ENCODE data around the gene ZBTB45.
A peak's percentile ranks its signal among the peaks of the same experiment; 100 is the strongest.

Gene ZBTB45

DNA sequence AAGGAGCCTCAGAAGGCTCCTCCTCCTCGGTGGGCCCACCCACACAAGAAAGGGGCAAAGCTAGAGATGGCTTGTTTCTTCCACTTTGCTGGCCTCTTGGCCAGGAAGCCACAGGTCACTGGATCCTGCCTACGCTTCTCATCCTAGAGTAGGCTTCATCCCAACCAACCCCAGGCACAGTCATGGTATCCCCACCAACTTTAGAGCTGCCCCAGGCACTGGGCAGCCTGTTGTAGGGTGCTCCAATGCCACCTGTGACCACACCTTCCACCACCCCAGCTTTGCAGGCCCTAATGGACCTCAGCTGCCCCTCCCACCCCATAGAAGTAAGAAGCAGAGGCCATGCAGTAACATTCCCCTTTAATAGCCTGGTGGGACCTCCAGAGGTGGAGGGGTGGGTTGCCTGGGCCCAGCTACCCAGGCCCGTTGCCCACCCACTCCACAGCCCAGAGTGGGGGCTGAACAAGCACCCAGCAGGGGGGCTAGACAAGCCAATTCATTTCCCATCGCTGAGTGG lies 35.8 kb upstream of the ZBTB45 start:
- DNase-seq (ENCODE audit: extremely low read depth in 1 of 2, low read depth in 1 of 2), result no peak

DNA sequence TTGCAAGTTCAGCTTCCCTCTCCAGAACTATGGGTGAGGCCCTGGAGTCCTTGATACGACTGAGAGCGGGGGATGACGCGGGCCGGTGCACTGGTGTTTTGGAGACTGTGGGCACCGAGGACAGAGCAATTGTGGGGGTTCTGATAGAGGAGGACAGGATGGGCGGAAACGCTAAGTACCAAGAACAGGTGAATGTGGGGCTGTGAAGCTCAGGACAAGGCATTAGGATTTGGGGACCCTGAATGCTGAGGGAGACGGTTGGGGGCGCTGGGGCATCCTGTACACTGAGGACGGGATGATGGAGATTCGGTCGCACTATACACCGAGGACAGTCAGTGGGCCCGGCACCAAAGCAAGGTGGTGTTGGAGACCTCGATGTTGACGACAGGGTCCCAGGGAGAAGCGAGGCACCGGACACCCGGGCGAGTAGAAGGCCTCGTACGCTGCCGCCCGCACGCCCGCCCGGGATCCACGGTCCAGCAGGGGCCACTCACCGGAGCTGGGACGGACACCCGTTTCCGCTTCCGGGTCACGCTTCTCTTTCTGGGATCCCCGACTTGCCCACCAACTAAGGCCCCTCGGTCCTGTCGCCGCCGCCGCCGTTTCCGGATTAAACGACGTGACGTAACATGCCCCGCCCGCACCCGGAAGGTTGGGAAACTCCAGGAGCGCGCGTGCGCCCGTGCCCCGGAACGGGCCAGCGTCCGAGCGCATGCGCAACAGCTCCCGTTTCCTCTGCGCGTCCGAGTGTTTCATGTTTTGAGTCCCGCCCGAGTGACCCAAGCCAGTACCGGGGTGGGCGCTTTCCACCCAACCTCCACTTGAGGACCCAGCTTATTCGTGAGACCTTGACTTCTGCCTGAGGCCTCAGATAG lies 35.1 kb upstream of the ZBTB45 start, which contains the start of gene CHMP2A:
TSS of gene CHMP2A (minus strand) at position 612 of the 875 bp plus-strand sequence. CDS start 893 bp downstream, outside the sequence.
- DNase-seq (ENCODE audit: extremely low read depth in 1 of 2, low read depth in 1 of 2), result peak; percentile 94 to 97

DNA sequence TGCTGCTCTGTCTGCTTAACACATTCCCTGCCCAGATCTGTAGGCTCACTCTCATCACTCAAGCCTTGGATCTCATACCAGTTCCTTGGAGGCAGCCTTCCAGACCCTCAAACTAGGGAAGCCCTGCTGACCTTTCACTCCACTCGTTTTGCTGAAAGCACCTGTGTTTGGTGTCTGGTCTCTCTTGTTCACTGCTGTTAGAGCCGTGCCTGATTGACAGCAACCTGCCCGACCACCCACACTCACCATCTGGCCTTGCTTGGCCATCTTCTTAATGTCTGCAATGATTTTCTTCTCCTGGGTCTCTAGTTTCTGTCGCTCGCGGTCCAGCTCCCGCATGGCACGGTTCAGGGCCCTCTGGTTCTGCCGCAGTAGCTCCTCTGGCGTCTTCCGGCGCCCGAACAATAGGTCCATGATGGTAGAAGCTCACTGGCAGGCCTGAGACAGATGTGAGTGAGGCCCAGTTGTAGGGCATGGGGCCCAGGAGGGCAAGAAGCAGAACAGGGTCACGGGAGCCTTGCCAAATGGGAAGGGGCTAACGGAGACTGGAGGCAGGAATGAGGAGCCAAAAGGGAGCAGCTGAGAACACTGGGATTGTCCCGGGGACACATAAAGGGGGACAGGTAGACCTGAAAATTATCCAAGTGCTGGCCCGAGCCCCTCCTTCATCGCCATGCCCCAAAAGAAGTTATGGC lies 34.3 kb upstream of the ZBTB45 start:
- no peak for DNase-seq (ENCODE audit: extremely low read depth in 1 of 2, low read depth in 1 of 2)

DNA sequence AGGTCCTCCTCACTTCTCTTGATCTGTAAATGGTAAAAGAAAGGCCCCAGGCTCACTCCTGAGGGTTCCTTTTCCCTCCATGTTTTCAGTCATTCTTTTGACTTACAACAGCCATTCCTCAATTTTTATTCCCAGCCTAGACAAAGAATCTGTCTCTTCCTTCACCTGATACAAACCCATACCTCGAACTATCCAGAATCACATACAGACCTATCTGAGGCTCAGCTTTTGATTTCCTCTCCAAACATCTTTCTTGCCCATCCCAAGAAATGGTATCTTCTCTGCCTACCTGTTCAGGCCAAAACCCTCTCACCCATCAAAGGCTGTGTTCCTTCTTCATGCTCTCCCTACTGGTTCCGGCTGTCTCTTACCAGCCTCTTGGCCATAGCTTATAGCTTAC lies 33.0 kb upstream of the ZBTB45 start:
- no peak for DNase-seq (ENCODE audit: extremely low read depth in 1 of 2, low read depth in 1 of 2)

DNA sequence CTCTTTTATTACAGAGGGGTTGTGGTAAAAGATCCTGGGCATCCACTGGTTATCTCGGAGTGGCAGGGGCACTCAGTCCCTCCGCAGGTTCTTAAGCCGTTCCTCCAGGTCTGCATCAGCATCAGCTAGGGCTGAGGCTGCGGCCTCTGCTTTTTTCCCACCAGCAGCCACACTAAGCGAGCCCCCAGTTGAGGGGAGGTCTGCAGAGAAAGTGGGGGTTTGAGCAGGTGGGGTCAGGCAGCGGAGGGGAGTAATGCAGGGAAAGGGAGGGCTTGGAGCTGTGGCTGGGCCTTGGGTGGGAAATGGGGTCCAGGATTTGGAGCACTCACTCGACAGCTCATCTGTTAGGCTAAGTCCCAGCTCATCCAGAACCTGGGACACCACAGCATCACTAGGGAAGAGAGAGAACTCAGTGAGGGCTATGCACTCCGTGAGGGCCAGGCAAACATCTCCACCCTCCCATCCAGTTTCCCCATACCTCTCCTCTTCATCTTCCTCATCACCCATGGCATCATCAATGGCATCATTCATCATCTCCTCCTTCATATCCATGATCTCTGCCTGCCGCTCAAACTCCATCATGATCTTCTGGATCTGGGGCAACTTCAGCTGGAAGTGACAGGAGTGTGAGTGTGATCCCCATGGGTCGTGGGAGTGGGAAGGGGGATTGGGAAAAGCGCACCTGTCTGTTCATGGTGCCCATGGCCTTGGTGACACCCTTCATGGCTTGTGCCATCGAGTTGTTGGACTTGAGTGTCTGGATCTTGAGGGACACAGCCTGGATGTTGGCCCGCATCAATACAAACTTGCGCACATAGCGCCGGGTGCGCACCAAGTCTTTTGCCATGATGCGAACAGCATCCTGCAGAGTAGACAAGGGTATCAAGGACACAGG lies 32.2 kb upstream of the ZBTB45 start:
- no peak for DNase-seq (ENCODE audit: extremely low read depth in 1 of 2, low read depth in 1 of 2)

DNA sequence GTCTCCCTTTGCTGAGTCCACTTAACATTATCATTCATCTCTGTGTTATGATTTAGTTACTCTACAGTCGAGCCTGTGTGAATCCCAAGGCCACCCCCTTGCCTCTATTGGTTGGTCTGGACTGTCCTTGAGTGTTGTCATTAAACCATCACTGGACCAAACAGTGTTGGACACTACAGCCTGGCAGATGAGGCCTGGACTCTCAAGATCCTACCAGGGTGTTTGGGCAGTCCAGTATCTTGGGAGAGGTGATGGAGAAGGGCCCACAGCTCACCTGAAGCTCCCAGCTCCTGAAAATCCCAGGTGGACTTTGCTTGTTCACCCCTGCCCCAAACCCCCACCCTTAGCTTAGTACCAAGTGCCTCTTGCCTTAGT lies 31.5 kb upstream of the ZBTB45 start:
- no peak for DNase-seq (ENCODE audit: extremely low read depth in 1 of 2, low read depth in 1 of 2)

DNA sequence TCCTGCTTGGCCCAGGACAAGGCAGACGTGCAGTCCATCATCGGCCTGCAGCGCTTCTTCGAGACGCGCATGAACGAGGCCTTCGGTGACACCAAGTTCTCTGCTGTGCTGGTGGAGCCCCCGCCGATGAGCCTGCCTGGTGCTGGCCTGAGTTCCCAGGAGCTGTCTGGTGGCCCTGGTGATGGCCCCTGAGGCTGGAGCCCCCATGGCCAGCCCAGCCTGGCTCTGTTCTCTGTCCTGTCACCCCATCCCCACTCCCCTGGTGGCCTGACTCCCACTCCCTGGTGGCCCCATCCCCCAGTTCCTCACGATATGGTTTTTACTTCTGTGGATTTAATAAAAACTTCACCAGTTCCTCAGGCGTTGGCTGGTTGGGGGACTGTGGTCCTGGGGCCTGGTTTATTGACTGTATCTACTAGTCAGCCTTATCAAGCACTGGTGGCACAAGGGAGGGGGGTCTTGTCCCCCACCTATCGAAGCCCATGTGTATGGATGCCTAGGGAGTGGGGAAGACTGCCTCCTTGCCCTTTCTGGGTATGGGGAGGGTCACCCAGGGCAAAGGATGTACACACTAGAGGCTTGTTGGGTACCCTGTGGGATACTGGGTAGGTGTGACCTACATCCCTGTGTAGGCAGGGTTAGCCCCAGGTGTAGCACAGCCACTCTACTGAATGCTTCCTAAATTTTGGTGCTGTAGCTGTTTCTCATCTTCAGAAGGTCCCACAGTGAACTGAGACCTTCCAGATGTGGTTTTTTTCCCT lies 30.9 kb upstream of the ZBTB45 start:
- DNase-seq (ENCODE audit: extremely low read depth in 1 of 2, low read depth in 1 of 2), result no peak

DNA sequence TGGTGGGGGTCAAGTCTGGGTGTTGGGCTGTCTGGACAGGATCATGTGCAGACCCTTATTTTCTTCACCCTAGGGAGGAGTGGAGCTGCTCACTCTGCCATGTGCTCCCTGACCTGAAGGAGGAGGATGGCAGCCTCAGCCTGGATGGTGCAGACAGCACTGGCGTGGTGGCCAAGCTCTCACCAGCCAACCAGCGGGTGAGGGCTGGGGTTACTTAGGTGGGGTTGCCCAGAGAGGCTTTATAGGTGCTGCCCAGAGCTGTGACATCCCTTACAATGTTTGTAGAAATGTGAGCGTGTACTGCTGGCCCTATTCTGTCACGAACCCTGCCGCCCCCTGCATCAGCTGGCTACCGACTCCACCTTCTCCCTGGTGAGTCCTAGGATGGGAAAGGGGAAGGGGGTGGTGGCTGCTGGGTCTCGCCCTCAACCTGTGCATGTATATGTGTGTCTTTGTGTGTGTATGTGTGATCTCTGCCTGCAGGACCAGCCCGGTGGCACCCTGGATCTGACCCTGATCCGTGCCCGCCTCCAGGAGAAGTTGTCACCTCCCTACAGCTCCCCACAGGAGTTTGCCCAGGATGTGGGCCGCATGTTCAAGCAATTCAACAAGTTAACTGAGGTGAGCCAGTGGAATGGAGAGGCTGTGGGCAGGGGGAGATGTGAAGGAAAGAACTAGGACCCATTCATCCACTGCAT lies 30.2 kb upstream of the ZBTB45 start:
- no peak for DNase-seq (ENCODE audit: extremely low read depth in 1 of 2, low read depth in 1 of 2)

DNA sequence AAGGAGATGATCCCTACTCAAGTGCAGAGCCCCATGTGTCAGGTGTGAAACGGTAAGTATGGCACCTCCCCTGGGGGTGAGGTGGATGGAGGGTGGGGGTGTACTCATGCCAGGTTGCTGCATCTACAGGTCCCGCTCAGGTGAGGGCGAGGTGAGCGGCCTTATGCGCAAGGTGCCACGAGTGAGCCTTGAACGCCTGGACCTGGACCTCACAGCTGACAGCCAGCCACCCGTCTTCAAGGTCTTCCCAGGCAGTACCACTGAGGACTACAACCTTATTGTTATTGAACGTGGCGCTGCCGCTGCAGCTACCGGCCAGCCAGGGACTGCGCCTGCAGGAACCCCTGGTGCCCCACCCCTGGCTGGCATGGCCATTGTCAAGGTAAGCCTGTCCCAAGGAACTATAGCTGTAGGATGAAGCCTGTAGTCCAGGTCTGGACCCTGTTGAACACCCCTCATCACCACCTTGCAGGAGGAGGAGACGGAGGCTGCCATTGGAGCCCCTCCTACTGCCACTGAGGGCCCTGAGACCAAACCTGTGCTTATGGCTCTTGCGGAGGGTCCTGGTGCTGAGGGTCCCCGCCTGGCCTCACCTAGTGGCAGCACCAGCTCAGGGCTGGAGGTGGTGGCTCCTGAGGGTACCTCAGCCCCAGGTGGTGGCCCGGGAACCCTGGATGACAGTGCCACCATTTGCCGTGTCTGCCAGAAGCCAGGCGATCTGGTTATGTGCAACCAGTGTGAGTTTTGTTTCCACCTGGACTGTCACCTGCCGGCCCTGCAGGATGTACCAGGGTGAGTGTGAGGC lies 29.5 kb upstream of the ZBTB45 start:
- DNase-seq (ENCODE audit: extremely low read depth in 1 of 2, low read depth in 1 of 2), result no peak

DNA sequence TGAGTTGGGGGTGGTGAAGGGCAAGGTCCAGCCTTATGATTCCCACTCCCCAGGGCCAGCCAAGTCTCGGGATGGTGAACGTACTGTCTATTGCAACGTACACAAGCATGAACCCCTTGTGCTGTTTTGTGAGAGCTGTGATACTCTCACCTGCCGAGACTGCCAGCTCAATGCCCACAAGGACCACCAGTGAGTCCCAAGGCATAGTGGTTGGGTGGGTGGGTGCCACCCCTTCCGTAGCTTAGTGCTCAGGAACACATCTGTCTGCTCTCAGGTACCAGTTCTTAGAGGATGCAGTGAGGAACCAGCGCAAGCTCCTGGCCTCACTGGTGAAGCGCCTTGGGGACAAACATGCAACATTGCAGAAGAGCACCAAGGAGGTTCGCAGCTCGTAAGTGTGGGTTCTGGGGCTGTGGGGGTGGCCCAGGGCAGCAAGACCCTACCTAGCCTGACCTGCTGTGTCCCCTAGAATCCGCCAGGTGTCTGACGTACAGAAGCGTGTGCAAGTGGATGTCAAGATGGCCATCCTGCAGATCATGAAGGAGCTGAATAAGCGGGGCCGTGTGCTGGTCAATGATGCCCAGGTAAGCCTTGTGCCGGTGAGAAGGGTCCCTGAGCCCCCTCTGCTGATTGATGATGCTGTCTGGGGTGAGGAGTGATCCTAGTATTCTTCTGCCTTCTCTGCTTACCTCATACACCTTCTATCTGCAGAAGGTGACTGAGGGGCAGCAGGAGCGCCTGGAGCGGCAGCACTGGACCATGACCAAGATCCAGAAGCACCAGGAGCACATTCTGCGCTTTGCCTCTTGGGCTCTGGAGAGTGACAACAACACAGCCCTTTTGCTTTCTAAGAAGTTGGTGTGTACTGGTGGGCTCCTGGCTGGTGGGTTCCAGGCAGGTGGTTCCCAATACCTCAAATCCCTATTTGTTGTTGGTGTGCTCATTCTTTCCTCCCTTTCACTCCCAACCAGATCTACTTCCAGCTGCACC lies 28.0 kb upstream of the ZBTB45 start:
- DNase-seq (ENCODE audit: extremely low read depth in 1 of 2, low read depth in 1 of 2), result no peak

DNA sequence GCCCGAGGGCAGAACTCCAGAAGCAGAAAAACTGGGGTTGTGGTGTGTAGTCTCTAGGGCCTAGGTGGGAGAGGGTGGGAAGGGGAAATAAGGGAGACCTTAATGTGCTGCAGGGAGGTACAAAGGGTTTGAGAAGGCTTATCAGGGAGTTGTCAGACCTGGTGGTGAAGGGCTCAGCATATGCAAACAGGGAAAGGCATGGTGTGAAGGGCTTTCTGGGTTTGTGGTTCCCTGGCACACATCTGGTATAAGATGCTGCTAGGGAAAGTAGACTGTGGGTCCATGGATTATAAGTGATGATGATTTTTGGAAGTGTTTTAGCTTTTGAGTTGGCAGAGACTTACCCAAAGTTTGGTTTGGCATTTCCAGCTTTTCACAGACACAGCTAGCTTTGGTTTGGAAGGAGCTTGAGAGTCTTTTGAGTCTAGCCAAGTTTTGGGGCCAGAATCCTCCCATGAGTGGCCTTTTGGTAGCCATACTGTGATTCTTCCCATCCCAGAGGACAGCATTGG lies 26.5 kb upstream of the ZBTB45 start:
- DNase-seq (ENCODE audit: extremely low read depth in 1 of 2, low read depth in 1 of 2), result no peak

DNA sequence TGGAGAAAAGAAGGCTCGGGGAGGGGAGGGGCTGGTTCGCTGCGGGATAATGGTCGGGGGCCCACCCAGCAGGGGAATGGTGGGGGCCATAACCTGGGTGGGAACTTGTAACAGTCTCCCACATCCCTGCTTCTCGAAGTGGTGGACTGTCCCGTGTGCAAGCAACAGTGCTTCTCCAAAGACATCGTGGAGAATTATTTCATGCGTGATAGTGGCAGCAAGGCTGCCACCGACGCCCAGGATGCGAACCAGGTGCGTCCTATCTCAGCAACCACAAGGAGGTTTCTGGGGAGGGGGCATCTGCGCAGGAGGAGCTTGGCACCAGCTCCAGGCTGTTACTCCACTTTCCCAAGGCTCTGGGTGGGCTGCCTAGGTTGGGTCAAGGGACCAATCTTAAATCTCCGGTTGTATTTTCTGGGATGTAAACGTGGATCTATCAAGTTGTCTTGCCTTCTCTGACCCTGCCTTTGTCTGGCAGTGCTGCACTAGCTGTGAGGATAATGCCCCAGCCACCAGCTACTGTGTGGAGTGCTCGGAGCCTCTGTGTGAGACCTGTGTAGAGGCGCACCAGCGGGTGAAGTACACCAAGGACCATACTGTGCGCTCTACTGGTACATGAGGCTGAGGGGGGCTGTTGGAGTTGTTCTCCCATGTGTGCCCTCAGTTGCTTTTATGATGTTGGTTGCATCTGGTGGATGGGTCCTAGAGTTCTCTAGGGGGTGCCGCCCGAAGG lies 25.8 kb upstream of the ZBTB45 start:
- no peak for DNase-seq (ENCODE audit: extremely low read depth in 1 of 2, low read depth in 1 of 2)

DNA sequence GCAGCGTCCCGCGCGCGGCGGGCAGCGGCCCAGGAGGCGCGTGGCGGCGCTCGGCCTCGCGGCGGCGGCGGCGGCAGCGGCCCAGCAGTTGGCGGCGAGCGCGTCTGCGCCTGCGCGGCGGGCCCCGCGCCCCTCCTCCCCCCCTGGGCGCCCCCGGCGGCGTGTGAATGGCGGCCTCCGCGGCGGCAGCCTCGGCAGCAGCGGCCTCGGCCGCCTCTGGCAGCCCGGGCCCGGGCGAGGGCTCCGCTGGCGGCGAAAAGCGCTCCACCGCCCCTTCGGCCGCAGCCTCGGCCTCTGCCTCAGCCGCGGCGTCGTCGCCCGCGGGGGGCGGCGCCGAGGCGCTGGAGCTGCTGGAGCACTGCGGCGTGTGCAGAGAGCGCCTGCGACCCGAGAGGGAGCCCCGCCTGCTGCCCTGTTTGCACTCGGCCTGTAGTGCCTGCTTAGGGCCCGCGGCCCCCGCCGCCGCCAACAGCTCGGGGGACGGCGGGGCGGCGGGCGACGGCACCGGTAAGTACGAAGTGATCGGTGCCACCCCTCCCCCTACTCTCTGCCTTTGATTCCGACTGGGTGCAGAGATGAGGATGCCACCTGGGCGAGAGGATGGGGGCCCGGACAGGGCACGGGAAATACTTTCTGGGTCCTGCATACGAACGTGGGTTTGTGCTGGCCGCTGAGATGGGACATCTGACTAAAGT lies 25.1 kb upstream of the ZBTB45 start:
- peak in 1 of 2 donors; percentile 64 for DNase-seq (ENCODE audit: extremely low read depth in 1 of 2, low read depth in 1 of 2)

DNA sequence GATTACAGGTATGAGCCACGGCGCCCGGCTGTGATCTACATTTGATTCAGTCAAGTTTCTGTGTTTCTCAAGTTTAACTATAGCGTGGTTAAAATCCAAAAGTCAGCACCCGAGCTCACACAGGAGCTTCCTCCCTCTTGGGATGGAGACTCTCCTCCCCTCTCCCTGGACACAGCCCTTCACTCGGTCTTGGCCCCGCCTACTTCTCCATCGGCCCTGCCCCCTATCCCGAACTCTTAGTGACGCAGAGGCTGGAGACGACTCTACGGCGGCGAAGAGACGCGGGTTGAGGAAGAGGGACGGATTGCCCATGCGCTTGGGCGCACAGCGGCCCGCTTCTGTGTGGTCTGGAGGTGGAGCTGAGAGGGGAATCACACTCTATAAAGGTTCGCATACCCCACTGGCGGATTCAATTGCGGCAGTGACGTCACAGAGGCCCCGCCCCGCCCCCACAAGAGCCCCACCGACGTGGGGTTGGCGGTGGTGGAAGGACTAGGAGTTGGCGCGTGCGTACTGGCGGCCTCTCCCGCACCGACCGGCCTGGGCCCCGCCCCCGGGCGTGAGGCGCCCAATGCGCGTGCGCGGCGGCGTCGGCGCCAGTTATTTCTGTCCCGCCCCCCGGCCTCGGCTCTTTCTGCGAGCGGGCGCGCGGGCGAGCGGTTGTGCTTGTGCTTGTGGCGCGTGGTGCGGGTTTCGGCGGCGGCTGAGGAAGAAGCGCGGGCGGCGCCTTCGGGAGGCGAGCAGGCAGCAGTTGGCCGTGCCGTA lies 24.4 kb upstream of the ZBTB45 start, which contains the start of gene TRIM28:
TSS of gene TRIM28 (plus strand) at position 239 of the 765 bp plus-strand sequence. CDS start 694 bp downstream, outside the sequence.
- DNase-seq (ENCODE audit: extremely low read depth in 1 of 2, low read depth in 1 of 2), result peak; percentile 100
